Caco-2 (cell line): ENCODE data around the gene OVOL2. TPM values are rescaled to one million over a fixed set of nuclear protein-coding genes. Genes with fewer than 3 reads are reported as not detected.
"Not testable (repeated sequence)": the region's sequence is repeated elsewhere in the genome, so short reads cannot be mapped to it uniquely, and the experiment has no call there.

Experiments
- BruUV-seq: library from RNA; stranded (reverse); fragments of 400-500 nt; replicated peaks from 2 replicates; lab custom pipeline; 2021; lab: Mats Ljungman, UMichigan
- CTCF ChIA-PET: fragments of 300-600 bp; sonication (Branson Sonifier 250); formaldehyde crosslinking; loops from one replicate; lab custom pipeline; 2022; ENCODE audit warnings: antibody characterized with exemption; lab: Charles Lee
- POLR2A ChIA-PET: fragments of 300-600 bp; sonication (Branson Sonifier 250); formaldehyde crosslinking; loops from one replicate; lab custom pipeline; 2022; ENCODE audit warnings: antibody characterized with exemption; lab: Charles Lee
- DNase-seq, 2 experiments: peaks; one replicate each; pipeline versions ENCODE4 v3.0.0 to v3.0.0-alpha.2; 2020 to 2022
- H3K27me3 ChIP-seq: replicated peaks from 2 replicates; pipeline ENCODE4 v1.6.0; 2011; ENCODE audit warnings: low read length; ENCODE audit not compliant: control insufficient read depth, insufficient read depth
- H3K36me3 ChIP-seq: 2 replicates; pipeline ENCODE4 v1.5.1; 2011; ENCODE audit warnings: low read length; ENCODE audit not compliant: control insufficient read depth, insufficient read depth
- H3K4me1 ChIP-seq: fragments of 250-450 bp; sonication (Bioruptor Pico); 2 replicates; pipeline ENCODE4 v1.5.1; 2020; ENCODE audit warnings: mild to moderate bottlenecking
- H3K4me3 ChIP-seq: 2 replicates; pipeline ENCODE4 v1.5.1; 2011; ENCODE audit warnings: low read depth, mild to moderate bottlenecking, control low read depth, low read length
- H3K9me3 ChIP-seq: fragments of 250-450 bp; sonication (Bioruptor Pico); 2 replicates; pipeline ENCODE4 v1.5.1; 2020; ENCODE audit warnings: mild to moderate bottlenecking, moderate library complexity
- H3K27ac Mint-ChIP-seq: one replicate; pipeline ENCODE4 v1.8.0; 2022; ENCODE audit warnings: mixed read lengths; ENCODE audit not compliant: unreplicated experiment
- H3K27me3 Mint-ChIP-seq: one replicate; pipeline ENCODE4 v1.8.0; 2022; ENCODE audit warnings: mixed read lengths; ENCODE audit not compliant: insufficient read depth, unreplicated experiment
- H3K36me3 Mint-ChIP-seq: one replicate; pipeline ENCODE4 v1.8.0; 2022; ENCODE audit warnings: mild to moderate bottlenecking, mixed read lengths; ENCODE audit not compliant: insufficient read depth, unreplicated experiment
- H3K4me1 Mint-ChIP-seq: one replicate; pipeline ENCODE4 v1.8.0; 2022; ENCODE audit warnings: low read depth, mixed read lengths; ENCODE audit not compliant: unreplicated experiment
- H3K4me3 Mint-ChIP-seq: one replicate; pipeline ENCODE4 v1.8.0; 2022; ENCODE audit warnings: mild to moderate bottlenecking, moderate library complexity, mixed read lengths; ENCODE audit not compliant: unreplicated experiment
- H3K9me3 Mint-ChIP-seq: one replicate; pipeline ENCODE4 v1.8.0; 2022; ENCODE audit warnings: mixed read lengths; ENCODE audit not compliant: unreplicated experiment
- intact Hi-C: fragments of 100-400 bp; cut with micrococcal nuclease; formaldehyde crosslinking; loops from one replicate; pipeline ENCODE4 v1.10.0; 2022; ENCODE audit not compliant: unreplicated experiment
- total RNA-seq: library from RNA; stranded (reverse); gene quantifications from 2 replicates; pipeline ENCODE4 v1.2.3, GENCODE V29; 2022
- TF ChIP-seq, protein P1 (sequence below), 2 experiments: fragments of 200-600 bp in 1 of 2; IDR thresholded peaks; 1 replicate in 1 of 2; 2 replicates in 1 of 2; pipeline versions ENCODE4 v1.5.1 to v1.8.0; 2011 to 2022; ENCODE audit warnings: antibody characterized with exemption in 1 of 2, control low read depth in 1 of 2, inconsistent platforms in 1 of 2, low read depth in 1 of 2, low read length in 1 of 2, mild to moderate bottlenecking in 1 of 2, moderate library complexity in 1 of 2; ENCODE audit not compliant: insufficient read depth in 1 of 2, severe bottlenecking in 1 of 2, unreplicated experiment in 1 of 2

OVOL2 gene
- total RNA-seq, 1 experiment from 2014 or later, result 8.8 TPM

DNA sequence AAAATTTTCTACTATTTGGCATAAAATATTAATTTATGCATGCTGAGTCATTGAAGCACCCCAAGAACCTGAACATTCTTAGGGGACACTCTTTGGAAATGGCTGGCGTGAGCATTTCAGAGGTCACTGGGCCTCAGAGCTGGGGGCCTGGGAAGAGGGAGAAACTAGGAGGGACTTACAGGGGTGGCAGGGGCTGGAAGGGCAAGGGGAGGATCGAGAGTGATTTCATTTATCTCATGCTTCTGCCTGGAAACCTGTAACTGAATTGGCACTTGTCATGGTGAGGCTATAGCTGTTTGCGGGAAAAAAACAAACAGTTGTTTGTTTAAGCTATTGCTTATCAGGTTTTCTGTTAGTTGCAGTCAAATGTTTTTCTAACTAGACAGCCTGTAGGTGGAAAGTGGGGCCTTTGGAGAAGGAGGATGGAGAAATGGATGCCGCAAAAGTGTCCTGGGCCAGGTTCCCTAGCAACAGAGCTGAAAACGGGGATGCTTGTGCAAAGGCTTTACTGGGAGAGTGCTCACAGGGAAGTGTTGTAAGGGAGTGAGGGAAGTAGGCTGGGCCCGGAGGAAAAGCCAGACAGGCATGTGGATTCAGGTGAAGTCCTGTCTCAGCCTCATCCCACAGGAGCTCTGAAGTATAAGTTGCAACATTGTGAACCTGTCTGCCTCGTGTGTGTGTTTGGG is 43.6 kb upstream of the OVOL2 start:
- BruUV-seq, result no TSS peak

DNA sequence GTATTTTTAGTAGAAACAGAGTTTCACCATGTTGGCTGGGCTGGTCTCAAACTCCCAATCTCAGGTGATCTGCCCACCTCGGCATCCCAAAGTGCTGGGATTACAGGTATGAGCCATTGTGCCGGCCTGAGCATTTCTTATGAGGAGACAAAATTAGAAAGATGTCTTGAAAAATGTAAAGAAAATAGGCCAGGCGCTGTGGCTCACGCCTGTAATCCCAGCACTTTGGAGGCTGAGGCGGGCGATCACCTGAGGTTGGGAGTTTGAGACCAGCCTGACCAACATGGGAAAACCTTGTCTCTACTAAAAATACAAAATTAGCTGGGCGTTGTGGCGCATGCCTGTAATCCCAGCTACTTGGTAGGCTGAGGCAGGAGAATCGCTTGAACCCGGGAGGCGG is 42.9 kb upstream of the OVOL2 start:
- H3K27me3 ChIP-seq, H3K36me3 ChIP-seq, H3K4me3 ChIP-seq, H3K9me3 Mint-ChIP-seq, H3K27me3 Mint-ChIP-seq, H3K4me3 Mint-ChIP-seq, intact Hi-C loops, BruUV-seq, H3K36me3 Mint-ChIP-seq, H3K27ac Mint-ChIP-seq, H3K9me3 ChIP-seq, DNase-seq, CTCF ChIA-PET: not testable (repeated sequence)
- H3K4me1 ChIP-seq, result peaks cover 40% of the 10 kb centered on the region
- H3K4me1 Mint-ChIP-seq, result peaks cover 15% of the 10 kb centered on the region
- POLR2A ChIA-PET, result interaction anchor here (0.5 to 0.6 kb wide), 2 partner anchors 67 to 188 kb away, joined by 3 read pairs; partner anchors contain the start of gene ZNF133

More for the DNA sequence above, 43.6 kb upstream of the OVOL2 start:
- Mint-ChIP-seq H3K9me3 (no peaks in the 10 kb centered on the region), H3K4me1 (peaks cover 20% of the 10 kb centered on the region), H3K36me3 (peaks cover 6% of the 10 kb centered on the region), H3K4me3 (no peak overlapping the region), H3K27me3 (no peaks in the 10 kb centered on the region), H3K27ac (no peak overlapping the region)
- DNase-seq, result peak in 1 of 2 experiments; percentile 62
- TF ChIP-seq, protein P1, sequence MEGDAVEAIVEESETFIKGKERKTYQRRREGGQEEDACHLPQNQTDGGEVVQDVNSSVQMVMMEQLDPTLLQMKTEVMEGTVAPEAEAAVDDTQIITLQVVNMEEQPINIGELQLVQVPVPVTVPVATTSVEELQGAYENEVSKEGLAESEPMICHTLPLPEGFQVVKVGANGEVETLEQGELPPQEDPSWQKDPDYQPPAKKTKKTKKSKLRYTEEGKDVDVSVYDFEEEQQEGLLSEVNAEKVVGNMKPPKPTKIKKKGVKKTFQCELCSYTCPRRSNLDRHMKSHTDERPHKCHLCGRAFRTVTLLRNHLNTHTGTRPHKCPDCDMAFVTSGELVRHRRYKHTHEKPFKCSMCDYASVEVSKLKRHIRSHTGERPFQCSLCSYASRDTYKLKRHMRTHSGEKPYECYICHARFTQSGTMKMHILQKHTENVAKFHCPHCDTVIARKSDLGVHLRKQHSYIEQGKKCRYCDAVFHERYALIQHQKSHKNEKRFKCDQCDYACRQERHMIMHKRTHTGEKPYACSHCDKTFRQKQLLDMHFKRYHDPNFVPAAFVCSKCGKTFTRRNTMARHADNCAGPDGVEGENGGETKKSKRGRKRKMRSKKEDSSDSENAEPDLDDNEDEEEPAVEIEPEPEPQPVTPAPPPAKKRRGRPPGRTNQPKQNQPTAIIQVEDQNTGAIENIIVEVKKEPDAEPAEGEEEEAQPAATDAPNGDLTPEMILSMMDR (IDR thresholded peaks at IDR 0.05; ENCODE audit: insufficient read depth in 1 of 2, low read depth in 1 of 2, low read length in 1 of 2, severe bottlenecking in 1 of 2, unreplicated experiment in 1 of 2), result no peak
- Histone ChIP-seq H3K9me3 (no peaks in the 10 kb centered on the region), H3K36me3 (no peaks in the 10 kb centered on the region), H3K4me1 (peaks cover 40% of the 10 kb centered on the region), H3K27me3 (no peaks in the 10 kb centered on the region), H3K4me3 (no peak overlapping the region)
- intact Hi-C loops, result no loop called here
- CTCF ChIA-PET, result interaction anchor here (1.1 kb wide), 1 partner anchor 43 kb away, joined by 3 read pairs; no protein-coding TSS in a partner anchor
- POLR2A ChIA-PET, result interaction anchor here (0.5 to 0.6 kb wide), 2 partner anchors 68 to 187 kb away, joined by 3 read pairs; partner anchors contain the start of gene ZNF133

DNA sequence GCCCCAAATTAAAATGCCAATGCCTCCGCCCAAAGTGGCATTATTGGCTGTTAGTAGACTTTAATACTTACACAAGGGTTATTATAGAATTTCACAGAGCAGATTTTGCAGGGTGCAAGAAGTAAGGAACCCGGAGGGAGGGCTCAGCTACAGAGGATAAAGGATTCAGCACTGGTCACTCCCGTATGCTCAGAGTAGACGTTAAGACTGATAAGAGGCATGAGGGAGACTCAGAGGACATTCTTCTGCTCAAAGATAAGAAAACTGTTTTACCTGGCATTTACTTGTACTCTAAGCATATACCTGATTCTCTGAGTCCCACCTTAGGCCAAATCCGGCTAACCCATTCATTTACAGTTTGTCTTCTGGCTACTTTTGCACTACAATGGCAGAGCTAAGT is 36.5 kb upstream of the OVOL2 start:
- Mint-ChIP-seq H3K4me1 (peaks cover 36% of the 10 kb centered on the region), H3K27ac (no peak overlapping the region), H3K36me3 (no peaks in the 10 kb centered on the region), H3K9me3 (no peaks in the 10 kb centered on the region), H3K4me3 (no peak overlapping the region), H3K27me3 (no peaks in the 10 kb centered on the region)
- intact Hi-C loops, result no loop called here
- peaks cover 17% of the 10 kb centered on the region for H3K4me1 ChIP-seq
- no peak overlapping the region for H3K4me3 ChIP-seq
- POLR2A ChIA-PET, result no interaction called here
- no peaks in the 10 kb centered on the region for H3K9me3 ChIP-seq
- CTCF ChIA-PET, result no interaction called here
- H3K36me3 ChIP-seq, result no peaks in the 10 kb centered on the region; the same call in 1 of the 2 replicates
- no peak for DNase-seq
- TF ChIP-seq, protein P1 (IDR thresholded peaks at IDR 0.05; ENCODE audit: insufficient read depth in 1 of 2, low read depth in 1 of 2, low read length in 1 of 2, severe bottlenecking in 1 of 2, unreplicated experiment in 1 of 2), result no peak
- H3K27me3 ChIP-seq, result no peaks in the 10 kb centered on the region
- no TSS peak for BruUV-seq
